PC-9 (cell line): ENCODE measurements around the gene PRDM9.
"Not testable (repeated sequence)": the region's sequence is repeated elsewhere in the genome, so short reads cannot be mapped to it uniquely, and the experiment has no call there.

Experiments
- EZH2 ChIP-seq: fragments of 200-600 bp; sonication (generic); IDR thresholded peaks from 2 replicates; pipeline ENCODE4 v1.8.0; 2017; ENCODE audit warnings: antibody characterized with exemption, low read depth
- TF ChIP-seq, protein P1 (sequence below): fragments of 200-600 bp; sonication (generic); conservative IDR thresholded peaks from 2 replicates; pipeline ENCODE4 v1.6.1; 2017; ENCODE audit warnings: mixed run types, antibody characterized with exemption, mild to moderate bottlenecking, moderate library complexity

DNA sequence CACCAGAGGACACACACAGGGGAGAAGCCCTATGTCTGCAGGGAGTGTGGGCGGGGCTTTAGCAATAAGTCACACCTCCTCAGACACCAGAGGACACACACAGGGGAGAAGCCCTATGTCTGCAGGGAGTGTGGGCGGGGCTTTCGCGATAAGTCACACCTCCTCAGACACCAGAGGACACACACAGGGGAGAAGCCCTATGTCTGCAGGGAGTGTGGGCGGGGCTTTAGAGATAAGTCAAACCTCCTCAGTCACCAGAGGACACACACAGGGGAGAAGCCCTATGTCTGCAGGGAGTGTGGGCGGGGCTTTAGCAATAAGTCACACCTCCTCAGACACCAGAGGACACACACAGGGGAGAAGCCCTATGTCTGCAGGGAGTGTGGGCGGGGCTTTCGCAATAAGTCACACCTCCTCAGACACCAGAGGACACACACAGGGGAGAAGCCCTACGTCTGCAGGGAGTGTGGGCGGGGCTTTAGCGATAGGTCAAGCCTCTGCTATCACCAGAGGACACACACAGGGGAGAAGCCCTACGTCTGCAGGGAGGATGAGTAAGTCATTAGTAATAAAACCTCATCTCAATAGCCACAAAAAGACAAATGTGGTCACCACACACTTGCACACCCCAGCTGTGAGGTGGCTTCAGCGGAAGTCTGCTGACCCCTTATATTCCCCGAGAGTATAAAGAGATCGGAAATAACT, 20.0 kb downstream of the PRDM9 start:
- TF ChIP-seq, protein P1, sequence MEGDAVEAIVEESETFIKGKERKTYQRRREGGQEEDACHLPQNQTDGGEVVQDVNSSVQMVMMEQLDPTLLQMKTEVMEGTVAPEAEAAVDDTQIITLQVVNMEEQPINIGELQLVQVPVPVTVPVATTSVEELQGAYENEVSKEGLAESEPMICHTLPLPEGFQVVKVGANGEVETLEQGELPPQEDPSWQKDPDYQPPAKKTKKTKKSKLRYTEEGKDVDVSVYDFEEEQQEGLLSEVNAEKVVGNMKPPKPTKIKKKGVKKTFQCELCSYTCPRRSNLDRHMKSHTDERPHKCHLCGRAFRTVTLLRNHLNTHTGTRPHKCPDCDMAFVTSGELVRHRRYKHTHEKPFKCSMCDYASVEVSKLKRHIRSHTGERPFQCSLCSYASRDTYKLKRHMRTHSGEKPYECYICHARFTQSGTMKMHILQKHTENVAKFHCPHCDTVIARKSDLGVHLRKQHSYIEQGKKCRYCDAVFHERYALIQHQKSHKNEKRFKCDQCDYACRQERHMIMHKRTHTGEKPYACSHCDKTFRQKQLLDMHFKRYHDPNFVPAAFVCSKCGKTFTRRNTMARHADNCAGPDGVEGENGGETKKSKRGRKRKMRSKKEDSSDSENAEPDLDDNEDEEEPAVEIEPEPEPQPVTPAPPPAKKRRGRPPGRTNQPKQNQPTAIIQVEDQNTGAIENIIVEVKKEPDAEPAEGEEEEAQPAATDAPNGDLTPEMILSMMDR: not testable (repeated sequence)
- TF ChIP-seq EZH2: not testable (repeated sequence)
